H9 (cell line): ENCODE data around the gene USP20. TPM values are rescaled to one million over a fixed set of nuclear protein-coding genes. Genes with fewer than 3 reads are reported as not detected.
A peak's percentile ranks its signal among the peaks of the same experiment; 100 is the strongest.

ENCODE experiments used
- DNase-seq: peaks from one replicate; pipeline ENCODE4 v3.0.0-alpha.2; 2017
- H2AFZ ChIP-seq: one replicate; pipeline ENCODE4 v1.6.1; 2013; ENCODE audit warnings: mild to moderate bottlenecking, low read length, control low read depth, moderate library complexity
- H2AK5ac ChIP-seq: 2 replicates; pipeline ENCODE4 v1.6.1; 2013; ENCODE audit warnings: low read length, control low read depth, mixed read lengths; ENCODE audit not compliant: insufficient read length
- H2BK120ac ChIP-seq: one replicate; pipeline ENCODE4 v1.6.1; 2013; ENCODE audit warnings: low read depth, mild to moderate bottlenecking, low read length, control low read depth, inconsistent platforms; ENCODE audit not compliant: poor library complexity, severe bottlenecking
- H2BK12ac ChIP-seq: 2 replicates; pipeline ENCODE4 v1.6.1; 2013; ENCODE audit warnings: low read length, control low read depth, mixed read lengths, low read depth; ENCODE audit not compliant: insufficient read length
- H2BK15ac ChIP-seq: 2 replicates; pipeline ENCODE4 v1.6.1; 2013; ENCODE audit warnings: low read depth, low read length, control low read depth
- H2BK20ac ChIP-seq: one replicate; pipeline ENCODE4 v1.6.1; 2013; ENCODE audit warnings: low read depth, mild to moderate bottlenecking, low read length, control low read depth, inconsistent platforms; ENCODE audit not compliant: poor library complexity, severe bottlenecking
- H2BK5ac ChIP-seq: 2 replicates; pipeline ENCODE4 v1.6.1; 2013; ENCODE audit warnings: low read length, control low read depth, mixed read lengths; ENCODE audit not compliant: insufficient read length
- H3K14ac ChIP-seq: 2 replicates; pipeline ENCODE4 v1.6.1; 2013; ENCODE audit warnings: low read length, control low read depth; ENCODE audit not compliant: insufficient read depth
- H3K18ac ChIP-seq: 2 replicates; pipeline ENCODE4 v1.6.1; 2013; ENCODE audit warnings: low read depth, mild to moderate bottlenecking, mixed read lengths, low read length, control low read depth; ENCODE audit not compliant: insufficient read length
- H3K23ac ChIP-seq: 2 replicates; pipeline ENCODE4 v1.6.1; 2013; ENCODE audit warnings: low read length, control low read depth, mixed read lengths, low read depth; ENCODE audit not compliant: insufficient read length
- H3K23me2 ChIP-seq: 2 replicates; pipeline ENCODE4 v1.6.1; 2013; ENCODE audit warnings: low read depth, mild to moderate bottlenecking, mixed read lengths, low read length, control low read depth; ENCODE audit not compliant: insufficient read length, poor library complexity, severe bottlenecking
- H3K27ac ChIP-seq: 2 replicates; pipeline ENCODE4 v1.5.1; 2013; ENCODE audit warnings: low read length, control low read depth, mixed read lengths, low read depth; ENCODE audit not compliant: insufficient read length
- H3K27me3 ChIP-seq: 2 replicates; pipeline ENCODE4 v1.6.1; 2013; ENCODE audit warnings: low read length, control low read depth, inconsistent platforms; ENCODE audit not compliant: insufficient read depth
- H3K4ac ChIP-seq: 2 replicates; pipeline ENCODE4 v1.6.1; 2013; ENCODE audit warnings: low read depth, mild to moderate bottlenecking, control low read depth, inconsistent platforms, low read length, moderate library complexity
- H3K4me1 ChIP-seq: 2 replicates; pipeline ENCODE4 v1.6.1; 2013; ENCODE audit warnings: low read length, control low read depth, inconsistent platforms; ENCODE audit not compliant: insufficient read depth
- H3K4me2 ChIP-seq: 2 replicates; pipeline ENCODE4 v1.6.1; 2013; ENCODE audit warnings: low read length, control low read depth, mixed read lengths; ENCODE audit not compliant: insufficient read length, insufficient read depth
- H3K56ac ChIP-seq: 2 replicates; pipeline ENCODE4 v1.6.1; 2013; ENCODE audit warnings: low read depth, mild to moderate bottlenecking, mixed read lengths, low read length, control low read depth; ENCODE audit not compliant: insufficient read length
- H3K79me1 ChIP-seq: 2 replicates; pipeline ENCODE4 v1.6.1; 2013; ENCODE audit warnings: low read depth, mild to moderate bottlenecking, moderate library complexity, low read length, control low read depth, inconsistent platforms; ENCODE audit not compliant: insufficient read depth, poor library complexity, severe bottlenecking
- H3K79me2 ChIP-seq: 2 replicates; pipeline ENCODE4 v1.6.1; 2013; ENCODE audit warnings: low read length, control low read depth, inconsistent platforms; ENCODE audit not compliant: insufficient read depth
- H3K9ac ChIP-seq: 2 replicates; pipeline ENCODE4 v1.6.1; 2013; ENCODE audit warnings: low read length, control low read depth, mixed read lengths; ENCODE audit not compliant: insufficient read length; ENCODE audit errors: extremely low read depth
- H3K9me3 ChIP-seq: one replicate; pipeline ENCODE4 v1.6.1; 2013; ENCODE audit warnings: low read depth, low read length, inconsistent platforms; ENCODE audit not compliant: control insufficient read depth
- H3T11ph ChIP-seq: one replicate; pipeline ENCODE4 v1.6.1; 2013; ENCODE audit warnings: mild to moderate bottlenecking, low read length, control low read depth, inconsistent platforms
- H4K20me1 ChIP-seq: one replicate; pipeline ENCODE4 v1.6.1; 2013; ENCODE audit not compliant: control insufficient read depth, insufficient read length, insufficient read depth
- H4K5ac ChIP-seq: 2 replicates; pipeline ENCODE4 v1.6.1; 2013; ENCODE audit warnings: low read depth, mild to moderate bottlenecking, mixed read lengths, low read length, control low read depth; ENCODE audit not compliant: insufficient read length
- H4K8ac ChIP-seq: replicated peaks from 2 replicates; pipeline ENCODE4 v1.6.1; 2013; ENCODE audit warnings: low read length, control low read depth, mixed read lengths, low read depth; ENCODE audit not compliant: insufficient read length
- H4K91ac ChIP-seq: 2 replicates; pipeline ENCODE4 v1.6.1; 2013; ENCODE audit warnings: low read depth, mild to moderate bottlenecking, moderate library complexity, mixed read lengths, low read length, control low read depth; ENCODE audit not compliant: insufficient read length
- H3K27ac Mint-ChIP-seq, 3 experiments: 2 replicates in 2 of 3; 3 replicates in 1 of 3; pipeline ENCODE4 v1.8.0; 2020 to 2021; ENCODE audit warnings: mixed read lengths in 3 of 3, mild to moderate bottlenecking in 1 of 3, moderate library complexity in 1 of 3
- H3K27me3 Mint-ChIP-seq: 2 replicates; pipeline ENCODE4 v1.8.0; 2021; ENCODE audit warnings: low read depth, mild to moderate bottlenecking, moderate library complexity, mixed read lengths
- H3K36me3 Mint-ChIP-seq, 3 experiments: 2 replicates in 2 of 3; 3 replicates in 1 of 3; pipeline ENCODE4 v1.8.0; 2020 to 2021; ENCODE audit warnings: low read depth in 3 of 3, mixed read lengths in 3 of 3; ENCODE audit not compliant: insufficient read depth in 1 of 3
- H3K4me1 Mint-ChIP-seq, 2 experiments: 2 replicates each; pipeline ENCODE4 v1.8.0; 2020; ENCODE audit warnings: mixed read lengths in 2 of 2
- H3K4me3 Mint-ChIP-seq, 2 experiments: 2 replicates in 1 of 2; 3 replicates in 1 of 2; pipeline ENCODE4 v1.8.0; 2020 to 2021; ENCODE audit warnings: mild to moderate bottlenecking in 2 of 2, mixed read lengths in 2 of 2, moderate library complexity in 1 of 2
- H3K9me3 Mint-ChIP-seq, 2 experiments: 2 replicates in 1 of 2; 3 replicates in 1 of 2; pipeline ENCODE4 v1.8.0; 2020; ENCODE audit warnings: mild to moderate bottlenecking in 2 of 2, mixed read lengths in 2 of 2, moderate library complexity in 1 of 2
- CTCF ChIP-seq: fragments of 200-600 bp; sonication (generic); conservative IDR thresholded peaks from 3 replicates; pipeline ENCODE4 v1.8.0; 2021; ENCODE audit warnings: antibody characterized with exemption, mild to moderate bottlenecking
- WGBS: extraction: QIAGEN DNeasy Blood & Tissue Kit; methylation state at CpG from one replicate; pipeline ENCODE4 v1.1.7; 2013; ENCODE audit warnings: missing lambda C conversion rate, low lambda C conversion rate, mixed read lengths; ENCODE audit not compliant: insufficient read length; ENCODE audit errors: extremely low coverage; 5-methylcytosine and 5-hydroxymethylcytosine counted together
- total RNA-seq: library from RNA; stranded (reverse); gene quantifications from 2 replicates; pipeline ENCODE4 v1.2.1, GENCODE V29; 2021

USP20 gene
- total RNA-seq, 1 experiment from 2014 or later: 20.9 TPM

GRCh38 chr9:129885670-129886106, 50.4 kb downstream of the USP20 start:
- Histone ChIP-seq H4K5ac (no peak overlapping the region), H3K79me1 (no peaks in the 10 kb centered on the region), H2BK15ac (no peak overlapping the region), H4K20me1 (no peaks in the 10 kb centered on the region), H3K9me3 (no peaks in the 10 kb centered on the region), H3T11ph (no peak overlapping the region), H3K4me2 (peak overlapping the region; percentile 14), H3K4me1 (peaks cover 6% of the 10 kb centered on the region; the same call in 1 of the 2 replicates), H3K79me2 (no peaks in the 10 kb centered on the region), H3K27ac (no peak overlapping the region), H2BK12ac (no peak overlapping the region), H2BK20ac (no peak overlapping the region), H2AFZ (no peak overlapping the region), H3K56ac (no peak overlapping the region), H2BK5ac (no peak overlapping the region), H3K18ac (no peak overlapping the region), H3K9ac (no peak overlapping the region), H3K23me2 (no peaks in the 10 kb centered on the region), H3K14ac (no peak overlapping the region), H4K91ac (no peak overlapping the region), H4K8ac (no peak overlapping the region), H3K4ac (no peak overlapping the region), H2AK5ac (no peak overlapping the region), H3K23ac (no peak overlapping the region), H3K27me3 (no peaks in the 10 kb centered on the region), H2BK120ac (no peak overlapping the region)
- Mint-ChIP-seq H3K4me3 (peak overlapping the region; percentile 57 to 61; a peak in 3 of 5 replicates), H3K36me3 (peaks cover 0 to 4% (median 4%) of the 10 kb centered on the region in 3 experiments; a peak in 4 of 7 replicates), H3K4me1 (peaks cover 45 to 58% of the 10 kb centered on the region in 2 experiments), H3K27ac (no peak overlapping the region), H3K27me3 (no peaks in the 10 kb centered on the region), H3K9me3 (no peaks in the 10 kb centered on the region)
- no CpG with 5 or more reads among the region's 27 CpGs for WGBS
- peak; percentile 88 for DNase-seq
- TF ChIP-seq CTCF: peak; percentile 81
